ENCODE results near the gene REV1.
A peak's percentile ranks its signal among the peaks of the same experiment; 100 is the strongest.

The REV1 gene

GRCh38 chr2:99485411-99485810 lies 4.4 kb downstream of the REV1 start:
- H3K4me1 ChIP-seq (ENCODE audit: low read length), result peaks cover 36% of the 10 kb centered on the region
- no peak overlapping the region for H3K9ac ChIP-seq (ENCODE audit: low read length)
- H3K4me2 ChIP-seq (ENCODE audit: low read length), result peak overlapping the region; percentile 37
- peaks cover 81% of the 10 kb centered on the region for H4K20me1 ChIP-seq (ENCODE audit: insufficient read depth, low read length)
- peaks cover 91% of the 10 kb centered on the region for H3K79me2 ChIP-seq (ENCODE audit: low read length)
- H3K27me3 ChIP-seq (ENCODE audit: low read depth, low read length), result no peaks in the 10 kb centered on the region
- H2AFZ ChIP-seq (ENCODE audit: low read depth, low read length), result no peak overlapping the region
- no peaks in the 10 kb centered on the region for H3K9me3 ChIP-seq (ENCODE audit: insufficient read depth, low read length)
- no peaks in the 10 kb centered on the region for H3K36me3 ChIP-seq (replicated peaks; ENCODE audit: low read depth, low read length)
- no peak overlapping the region for H3K27ac ChIP-seq (ENCODE audit: low read length)
- TF ChIP-seq CTCF (IDR thresholded peaks at IDR 0.05; ENCODE audit: low read depth, low read length) (no peak), EZH2phosphoT487 (IDR thresholded peaks at IDR 0.05; ENCODE audit: low read depth) (no peak)
- peak overlapping the region; percentile 2; the same call in 1 of the 2 replicates for H3K4me3 ChIP-seq (ENCODE audit: low read length)

GRCh38 chr2:99484205-99484604 lies 5.6 kb downstream of the REV1 start:
- no peak overlapping the region for H3K4me2 ChIP-seq (ENCODE audit: low read length)
- no peak overlapping the region for H3K4me3 ChIP-seq (ENCODE audit: low read length)
- H3K4me1 ChIP-seq (ENCODE audit: low read length), result peaks cover 36% of the 10 kb centered on the region
- TF ChIP-seq CTCF (IDR thresholded peaks at IDR 0.05; ENCODE audit: low read depth, low read length), result no peak
- no peak for TF ChIP-seq EZH2phosphoT487 (IDR thresholded peaks at IDR 0.05; ENCODE audit: low read depth)
- no peak overlapping the region for H2AFZ ChIP-seq (ENCODE audit: low read depth, low read length)
- H3K9me3 ChIP-seq (ENCODE audit: insufficient read depth, low read length), result no peaks in the 10 kb centered on the region
- H3K27ac ChIP-seq (ENCODE audit: low read length), result no peak overlapping the region
- peaks cover 89% of the 10 kb centered on the region for H4K20me1 ChIP-seq (ENCODE audit: insufficient read depth, low read length)
- H3K9ac ChIP-seq (ENCODE audit: low read length), result no peak overlapping the region
- peaks cover 100% of the 10 kb centered on the region for H3K79me2 ChIP-seq (ENCODE audit: low read length)
- no peaks in the 10 kb centered on the region for H3K27me3 ChIP-seq (ENCODE audit: low read depth, low read length)
- no peaks in the 10 kb centered on the region for H3K36me3 ChIP-seq (replicated peaks; ENCODE audit: low read depth, low read length)

- Histone ChIP-seq H2AFZ (ENCODE audit: low read depth, low read length) (no peak overlapping the region), H3K9me3 (ENCODE audit: insufficient read depth, low read length) (no peaks in the 10 kb centered on the region), H3K9ac (ENCODE audit: low read length) (no peak overlapping the region), H3K4me3 (ENCODE audit: low read length) (no peak overlapping the region), H3K36me3 (replicated peaks; ENCODE audit: low read depth, low read length) (no peaks in the 10 kb centered on the region), H4K20me1 (ENCODE audit: insufficient read depth, low read length) (peaks cover 82% of the 10 kb centered on the region), H3K4me1 (ENCODE audit: low read length) (peaks cover 21% of the 10 kb centered on the region), H3K79me2 (ENCODE audit: low read length) (peaks cover 100% of the 10 kb centered on the region), H3K4me2 (ENCODE audit: low read length) (no peak overlapping the region), H3K27ac (ENCODE audit: low read length) (no peak overlapping the region), H3K27me3 (ENCODE audit: low read depth, low read length) (no peaks in the 10 kb centered on the region)
- no peak for TF ChIP-seq EZH2phosphoT487 (IDR thresholded peaks at IDR 0.05; ENCODE audit: low read depth)
- no peak for TF ChIP-seq CTCF (IDR thresholded peaks at IDR 0.05; ENCODE audit: low read depth, low read length)
Measured at GRCh38 chr2:99481941-99482340, 7.9 kb downstream of the REV1 start.

- H4K20me1 ChIP-seq (ENCODE audit: insufficient read depth, low read length), result peaks cover 82% of the 10 kb centered on the region
Measured at GRCh38 chr2:99481527-99481926, 8.3 kb downstream of the REV1 start.

More at GRCh38 chr2:99481527-99481926, 8.3 kb downstream of the REV1 start:
- Histone ChIP-seq H3K27me3 (ENCODE audit: low read depth, low read length) (no peaks in the 10 kb centered on the region), H3K9ac (ENCODE audit: low read length) (no peak overlapping the region), H3K4me3 (ENCODE audit: low read length) (no peak overlapping the region), H3K9me3 (ENCODE audit: insufficient read depth, low read length) (no peaks in the 10 kb centered on the region), H3K36me3 (replicated peaks; ENCODE audit: low read depth, low read length) (no peaks in the 10 kb centered on the region), H3K4me2 (ENCODE audit: low read length) (no peak overlapping the region), H2AFZ (ENCODE audit: low read depth, low read length) (no peak overlapping the region), H3K4me1 (ENCODE audit: low read length) (peaks cover 17% of the 10 kb centered on the region), H3K79me2 (ENCODE audit: low read length) (peaks cover 100% of the 10 kb centered on the region), H3K27ac (ENCODE audit: low read length) (no peak overlapping the region)
- TF ChIP-seq CTCF (IDR thresholded peaks at IDR 0.05; ENCODE audit: low read depth, low read length) (no peak), EZH2phosphoT487 (IDR thresholded peaks at IDR 0.05; ENCODE audit: low read depth) (no peak)
